UCSD-AML1 (cell line): ENCODE data around the gene PKDCC.

ENCODE experiments used
- DNase-seq: peaks from one replicate; lab custom pipeline; 2025; ENCODE audit not compliant: unreplicated experiment; lab: John Stamatoyannopoulos, UW

The PKDCC gene

GRCh38 chr2:42104621-42105020, 56.8 kb downstream of the PKDCC start:
- no peak for DNase-seq

GRCh38 chr2:42105330-42106256, 57.8 kb downstream of the PKDCC start:
- DNase-seq = no peak

GRCh38 chr2:42106257-42106816, 58.5 kb downstream of the PKDCC start:
- no peak for DNase-seq

- no peak for DNase-seq
Measured at GRCh38 chr2:42107249-42108042, 59.6 kb downstream of the PKDCC start.
